ENCODE data around the gene MPIG6B.
A peak's percentile ranks its signal among the peaks of the same experiment; 100 is the strongest.

Gene MPIG6B

DNA sequence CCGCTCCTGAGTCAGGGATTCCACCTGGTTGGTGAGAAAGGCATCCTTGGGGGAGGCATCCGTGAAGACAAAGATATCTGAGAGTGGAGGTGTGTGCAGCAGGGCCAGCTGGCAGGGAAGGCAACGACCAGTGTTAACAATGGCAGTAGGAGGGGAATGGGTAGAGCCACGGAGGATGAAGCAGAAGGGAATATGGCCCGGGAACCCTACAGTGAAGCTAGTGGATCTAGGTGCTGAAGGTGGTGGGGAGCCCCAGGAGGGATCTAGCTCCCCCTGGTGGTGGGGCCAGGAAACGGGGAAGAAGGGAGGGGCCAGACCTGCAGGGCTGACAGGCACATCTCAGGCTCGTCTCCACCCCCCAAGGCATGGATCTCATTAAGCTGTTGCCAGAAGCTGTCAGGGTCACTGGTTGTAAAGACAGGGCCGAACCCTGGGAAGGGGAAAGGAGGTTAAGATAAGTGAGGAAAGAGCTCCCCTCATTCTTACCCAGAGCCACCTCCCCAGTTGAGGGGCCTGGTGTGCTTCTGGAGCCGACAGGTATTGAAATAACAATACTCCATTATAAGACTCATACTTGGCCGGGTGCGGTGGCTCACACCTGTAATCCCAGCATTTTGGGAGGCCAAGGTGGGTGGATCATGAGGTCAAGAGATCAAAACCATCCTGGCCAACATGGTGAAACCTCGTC is 46.7 kb downstream of the MPIG6B start:
- no peaks in the 10 kb centered on the region for H3K9me3 Mint-ChIP-seq
- peak; percentile 86 to 88 for ATAC-seq (replicated peaks)
- peak overlapping the region; percentile 17 for H3K27ac Mint-ChIP-seq
- DNase-seq: peak; percentile 55
- H3K4me1 Mint-ChIP-seq: peaks cover 14 to 18% of the 10 kb centered on the region in 2 donors
- no peaks in the 10 kb centered on the region for H3K27me3 Mint-ChIP-seq
- H3K36me3 Mint-ChIP-seq: peaks cover 8 to 15% of the 10 kb centered on the region in 2 donors
- H3K4me3 Mint-ChIP-seq: no peak overlapping the region

- H3K4me1 Mint-ChIP-seq: peaks cover 22 to 25% of the 10 kb centered on the region in 2 donors
- H3K27me3 Mint-ChIP-seq: no peaks in the 10 kb centered on the region
- no peak for ATAC-seq (replicated peaks)
- no peak for DNase-seq
- no peaks in the 10 kb centered on the region for H3K9me3 Mint-ChIP-seq
- H3K27ac Mint-ChIP-seq: no peak overlapping the region
- H3K36me3 Mint-ChIP-seq: peaks cover under 1 to 11% of the 10 kb centered on the region in 2 donors
- no peak overlapping the region for H3K4me3 Mint-ChIP-seq
Observed at GRCh38 chr6:31770860-31771259, 47.7 kb downstream of the MPIG6B start.

DNA sequence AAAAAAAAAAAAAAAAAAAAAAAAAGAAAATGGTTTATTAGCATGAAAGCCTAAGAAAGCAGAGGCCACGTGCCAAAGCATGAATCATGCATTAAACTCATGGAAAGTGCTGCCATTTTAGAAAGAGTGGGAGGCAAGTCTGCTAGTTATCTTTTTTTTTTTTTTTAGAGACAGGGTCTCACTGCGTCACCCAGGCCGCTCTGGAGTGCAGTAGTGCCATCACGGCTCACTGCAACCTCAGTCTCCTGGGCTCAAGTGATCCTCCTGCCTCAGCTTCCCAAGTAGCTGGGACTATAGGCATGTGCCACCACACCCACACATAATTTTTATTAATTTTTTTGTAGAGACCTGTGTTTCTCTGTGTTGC is 48.8 kb downstream of the MPIG6B start:
- DNase-seq (no peak), ATAC-seq (replicated peaks) (no peak)
- H3K4me3 Mint-ChIP-seq: no peak overlapping the region
- H3K9me3 Mint-ChIP-seq: no peaks in the 10 kb centered on the region
- peaks cover 0 to 12% of the 10 kb centered on the region in 2 donors for H3K36me3 Mint-ChIP-seq
- H3K4me1 Mint-ChIP-seq: peaks cover 27 to 36% of the 10 kb centered on the region in 2 donors
- no peaks in the 10 kb centered on the region for H3K27me3 Mint-ChIP-seq
- no peak overlapping the region for H3K27ac Mint-ChIP-seq

DNA sequence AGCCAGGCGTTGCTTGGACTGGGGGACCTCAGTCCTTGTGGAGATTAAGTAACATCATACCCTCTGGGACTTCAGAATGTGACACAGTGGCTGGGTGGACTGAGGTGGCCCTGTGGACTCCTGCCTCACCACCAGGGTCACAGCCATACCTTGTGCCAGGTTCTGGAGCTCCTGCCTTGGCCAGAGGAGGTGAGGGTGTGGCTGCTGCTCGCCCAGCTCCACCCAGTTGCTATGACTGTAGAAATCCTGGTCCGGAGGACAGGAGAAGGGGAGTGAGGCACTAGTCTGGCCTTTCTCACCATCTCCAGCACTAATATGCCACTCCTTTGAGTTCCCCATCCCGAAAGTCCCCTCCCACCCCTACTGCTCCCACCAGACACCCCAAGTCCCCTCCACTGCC is 52.0 kb downstream of the MPIG6B start:
- peaks cover 29 to 38% of the 10 kb centered on the region in 2 donors for H3K4me1 Mint-ChIP-seq
- H3K36me3 Mint-ChIP-seq: peaks cover 13 to 26% of the 10 kb centered on the region in 2 donors
- H3K9me3 Mint-ChIP-seq: no peaks in the 10 kb centered on the region
- ATAC-seq (replicated peaks) (no peak), DNase-seq (no peak)
- H3K4me3 Mint-ChIP-seq: no peak overlapping the region
- H3K27ac Mint-ChIP-seq: peak overlapping the region; percentile 86
- no peaks in the 10 kb centered on the region for H3K27me3 Mint-ChIP-seq

GRCh38 chr6:31775633-31776484 is 52.7 kb downstream of the MPIG6B start:
- H3K27ac Mint-ChIP-seq: peak overlapping the region; percentile 96
- no peaks in the 10 kb centered on the region for H3K27me3 Mint-ChIP-seq
- DNase-seq: no peak
- no peaks in the 10 kb centered on the region for H3K9me3 Mint-ChIP-seq
- no peak for ATAC-seq (replicated peaks)
- H3K36me3 Mint-ChIP-seq: peaks cover 20 to 33% of the 10 kb centered on the region in 2 donors
- H3K4me1 Mint-ChIP-seq: peaks cover 29 to 39% of the 10 kb centered on the region in 2 donors
- peak overlapping the region; percentile 76 to 78 for H3K4me3 Mint-ChIP-seq
